ENCODE data around the gene CBX4.
"Not testable (repeated sequence)": the region's sequence is repeated elsewhere in the genome, so short reads cannot be mapped to it uniquely, and the experiment has no call there.

The CBX4 gene

DNA sequence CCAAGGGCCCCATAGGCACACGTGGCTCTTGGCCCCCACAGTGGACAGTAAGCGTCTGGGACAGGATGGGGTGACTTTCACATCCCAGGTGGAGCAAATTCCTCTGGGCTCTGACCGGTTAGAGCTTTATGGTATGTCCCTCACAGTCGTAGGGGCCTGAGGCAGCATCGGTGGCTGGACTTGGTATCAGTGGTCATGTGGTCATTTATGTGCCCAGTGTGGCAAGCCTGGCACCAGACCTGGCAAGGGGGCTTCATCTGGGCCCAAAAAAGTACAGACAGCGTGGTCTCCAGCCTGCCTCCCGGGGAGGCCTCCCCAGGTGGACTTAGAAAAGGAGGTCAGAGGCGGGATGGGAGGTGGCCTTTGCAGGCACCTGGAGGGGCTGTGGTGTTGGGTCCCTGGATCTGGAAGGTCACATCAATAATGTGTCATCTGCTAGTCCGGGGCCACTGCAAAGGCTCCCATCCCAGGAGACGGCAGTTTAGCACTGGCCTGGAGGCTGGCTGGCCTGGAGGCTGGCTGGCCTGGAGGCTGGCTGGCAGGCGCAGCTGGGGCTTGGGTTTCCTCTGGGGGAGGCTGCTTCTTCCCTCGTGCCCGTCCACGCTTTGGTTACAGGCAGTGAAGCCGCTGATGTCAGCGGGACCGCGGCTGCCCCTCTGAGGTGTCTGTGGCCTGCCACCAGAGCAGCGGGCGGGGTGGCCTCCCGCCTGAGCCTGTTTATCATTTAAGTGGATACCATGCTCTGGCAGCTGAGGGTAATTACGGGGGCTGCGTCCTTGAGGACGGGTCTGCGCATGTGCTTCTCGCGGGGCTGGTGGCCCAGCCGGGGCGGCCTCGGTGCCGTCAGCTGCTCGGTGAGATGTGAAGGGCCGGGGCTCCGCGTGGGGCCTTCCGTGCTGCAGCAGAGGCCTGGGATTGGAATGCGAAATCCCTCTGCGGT lies 20.7 kb upstream of the CBX4 start:
- no peak for DNase-seq (ENCODE audit: low read depth in 2 of 2)

GRCh38 chr17:79857095-79857494 lies 17.9 kb upstream of the CBX4 start:
- DNase-seq (ENCODE audit: low read depth in 2 of 2): no peak

- no peak for DNase-seq (ENCODE audit: low read depth in 2 of 2)
These were observed 16.3 kb upstream of the CBX4 start for GRCh38 chr17:79855331-79856124.

- DNase-seq (ENCODE audit: low read depth in 2 of 2): no peak
These were observed 15.1 kb upstream of the CBX4 start for GRCh38 chr17:79854080-79855060.

- not testable (repeated sequence) for DNase-seq (ENCODE audit: low read depth in 2 of 2)
These were observed 13.9 kb upstream of the CBX4 start for GRCh38 chr17:79853168-79853567.

DNA sequence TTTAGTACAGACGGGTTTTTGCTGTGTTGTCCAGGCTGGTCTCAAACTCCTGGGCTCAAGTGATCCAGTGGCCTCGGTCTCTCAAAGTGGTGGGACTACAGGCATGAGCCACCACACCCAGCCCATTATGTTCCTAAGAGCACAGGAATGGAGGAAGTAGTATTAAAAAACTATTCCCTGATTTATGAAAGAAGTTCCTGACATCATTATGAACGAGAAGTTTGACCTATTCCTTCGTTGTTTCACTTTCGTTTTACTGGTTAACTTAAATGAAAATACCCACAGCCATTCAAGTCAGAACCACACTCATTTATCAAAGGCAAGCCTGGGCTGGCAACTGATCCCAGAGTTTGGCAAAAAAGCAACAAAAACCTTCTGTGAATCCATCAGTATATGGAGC lies 13.5 kb upstream of the CBX4 start:
- no peak for DNase-seq (ENCODE audit: low read depth in 2 of 2)

GRCh38 chr17:79851461-79851817 lies 12.2 kb upstream of the CBX4 start:
- no peak for DNase-seq (ENCODE audit: low read depth in 2 of 2)

DNA sequence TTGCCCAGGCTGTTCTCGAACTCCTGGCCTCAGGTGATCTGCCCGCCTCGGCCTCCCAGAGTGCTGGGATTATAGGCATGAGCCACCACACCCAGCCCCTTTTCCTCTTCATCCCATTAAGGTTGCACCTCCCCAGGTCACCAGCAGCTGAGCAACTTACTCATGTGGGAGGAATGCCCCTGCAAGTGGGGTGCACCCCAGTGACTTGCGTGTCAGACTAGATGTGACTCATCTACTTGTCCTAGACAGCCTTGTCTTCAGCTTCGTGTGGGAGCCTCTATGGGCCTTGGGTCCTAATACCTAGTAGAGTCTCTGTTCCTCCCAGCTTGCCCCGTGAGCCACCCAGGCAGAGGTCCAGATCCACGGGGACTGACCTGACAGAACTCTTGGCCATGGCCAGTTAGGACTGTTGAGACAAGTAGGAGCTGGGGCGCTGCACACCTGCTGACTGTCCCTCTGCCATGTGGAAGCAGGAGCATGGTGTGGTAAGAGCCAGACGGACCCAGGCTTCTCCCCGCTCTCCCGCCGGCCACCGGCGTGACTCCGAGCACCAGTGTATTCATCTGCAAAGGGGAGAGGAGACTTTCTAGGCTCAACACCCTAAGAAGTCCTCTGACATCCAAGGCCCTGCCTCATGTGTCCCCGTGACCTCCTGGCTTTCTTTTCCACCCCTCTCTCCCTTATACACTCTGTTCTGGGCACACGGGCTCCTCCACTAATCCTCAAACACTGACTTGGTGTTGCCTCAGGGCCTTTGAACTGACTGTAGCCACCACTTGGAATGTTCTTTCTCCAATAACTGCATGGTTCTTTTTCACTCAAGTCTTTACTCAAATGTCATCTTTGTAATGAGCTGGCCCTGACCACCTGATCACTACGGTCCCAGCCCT lies 11.6 kb upstream of the CBX4 start:
- DNase-seq (ENCODE audit: low read depth in 2 of 2): no peak

DNA sequence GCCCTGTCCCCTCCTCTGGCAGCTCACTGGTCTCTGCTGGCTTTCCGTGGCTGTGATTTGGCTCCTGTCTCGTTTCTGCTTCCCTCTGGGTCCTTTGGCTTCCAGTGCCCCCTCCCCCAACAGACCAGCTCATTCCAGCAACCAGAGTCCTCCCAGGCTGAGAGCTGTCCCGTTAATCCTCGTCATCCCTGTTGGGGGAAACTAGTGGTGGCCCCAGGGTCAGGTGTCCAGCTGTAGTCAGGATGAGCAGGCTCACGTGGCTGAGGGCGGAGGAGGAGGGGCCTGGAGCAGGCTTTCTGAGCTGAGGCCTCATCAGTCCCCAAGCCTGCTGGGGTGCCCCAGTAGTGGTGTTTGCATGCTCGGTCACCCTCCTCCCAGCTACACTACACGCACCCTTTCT lies 10.7 kb upstream of the CBX4 start:
- DNase-seq (ENCODE audit: low read depth in 2 of 2): no peak

DNA sequence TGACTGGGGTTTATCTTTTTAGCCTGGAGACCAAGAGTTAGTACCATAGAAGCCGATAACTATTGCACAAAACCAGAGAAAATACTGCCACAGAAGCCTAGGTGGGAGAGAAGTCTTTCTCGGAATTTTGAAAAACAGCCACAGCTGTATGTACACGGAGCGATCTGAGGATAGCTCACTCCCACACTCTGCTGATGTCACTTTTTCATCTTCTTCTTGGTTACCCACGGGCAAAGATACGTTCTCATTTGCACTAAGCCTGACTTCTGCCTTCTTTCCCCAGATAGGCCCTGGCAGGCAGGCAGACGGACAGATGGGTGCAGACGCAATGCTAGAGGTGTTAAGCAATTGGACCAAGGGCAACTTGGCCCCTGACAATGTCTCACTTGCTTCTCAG lies 9.1 kb upstream of the CBX4 start:
- DNase-seq (ENCODE audit: low read depth in 2 of 2): no peak

- DNase-seq (ENCODE audit: low read depth in 2 of 2): no peak
These were observed 8.6 kb upstream of the CBX4 start for GRCh38 chr17:79847698-79848369.

DNA sequence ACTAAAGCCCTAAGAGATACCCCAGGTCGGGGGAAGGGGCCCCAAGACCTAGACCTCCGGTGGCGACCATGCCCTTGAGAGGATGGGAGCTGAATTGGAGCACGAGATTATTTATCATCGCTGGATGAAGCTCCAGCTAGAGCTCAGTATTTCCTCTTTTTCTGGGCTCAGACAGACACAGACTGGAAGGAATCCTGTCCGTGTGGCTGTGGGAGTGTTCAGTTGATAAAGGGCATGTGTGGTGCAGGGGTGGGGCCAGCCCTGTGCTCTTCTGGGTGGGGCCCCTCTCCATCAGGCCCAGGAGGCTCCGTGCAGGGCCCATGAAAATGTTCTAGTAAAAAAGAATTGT lies 6.3 kb upstream of the CBX4 start:
- no peak for DNase-seq (ENCODE audit: low read depth in 2 of 2)

- no peak for DNase-seq (ENCODE audit: low read depth in 2 of 2)
These were observed 5.8 kb upstream of the CBX4 start for GRCh38 chr17:79844869-79845600.

- no peak for DNase-seq (ENCODE audit: low read depth in 2 of 2)
These were observed 4.9 kb upstream of the CBX4 start for GRCh38 chr17:79843816-79844800.

- no peak for DNase-seq (ENCODE audit: low read depth in 2 of 2)
These were observed 4.2 kb upstream of the CBX4 start for GRCh38 chr17:79843474-79843815.

DNA sequence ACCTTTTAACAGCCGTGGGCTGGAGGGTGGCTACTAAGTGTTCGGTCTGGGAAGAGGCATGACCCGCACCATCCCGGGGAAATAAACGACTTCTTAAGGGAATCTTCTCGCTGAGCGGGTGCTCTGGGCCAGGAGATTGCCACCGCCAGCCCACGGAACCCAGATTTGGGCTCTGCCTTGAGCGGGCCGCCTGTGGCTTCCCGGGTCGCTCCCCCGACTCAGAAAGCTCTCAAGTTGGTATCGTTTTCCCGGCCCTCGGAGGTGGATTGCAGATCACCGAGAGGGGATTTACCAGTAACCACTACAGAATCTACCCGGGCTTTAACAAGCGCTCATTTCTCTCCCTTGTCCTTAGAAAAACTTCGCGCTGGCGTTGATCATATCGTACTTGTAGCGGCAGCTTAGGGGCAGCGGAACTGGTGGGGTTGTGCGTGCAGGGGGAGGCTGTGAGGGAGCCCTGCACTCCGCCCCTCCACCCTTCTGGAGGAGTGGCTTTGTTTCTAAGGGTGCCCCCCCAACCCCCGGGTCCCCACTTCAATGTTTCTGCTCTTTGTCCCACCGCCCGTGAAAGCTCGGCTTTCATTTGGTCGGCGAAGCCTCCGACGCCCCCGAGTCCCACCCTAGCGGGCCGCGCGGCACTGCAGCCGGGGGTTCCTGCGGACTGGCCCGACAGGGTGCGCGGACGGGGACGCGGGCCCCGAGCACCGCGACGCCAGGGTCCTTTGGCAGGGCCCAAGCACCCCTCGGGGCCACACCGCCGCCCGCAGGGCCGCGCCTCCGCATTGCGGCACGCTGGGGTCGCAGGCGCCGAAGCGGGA lies 3.6 kb upstream of the CBX4 start:
- DNase-seq (ENCODE audit: low read depth in 2 of 2): no peak

GRCh38 chr17:79842136-79842655 lies 3.0 kb upstream of the CBX4 start:
- DNase-seq (ENCODE audit: low read depth in 2 of 2): no peak
